Neural cell (in vitro differentiated cells): ENCODE measurements around the gene ZNHIT1. TPM values are rescaled to one million over a fixed set of nuclear protein-coding genes. Genes with fewer than 3 reads are reported as not detected.

Experiments used
- H2AFZ ChIP-seq: fragments of 200-600, 300-800 bp; sonication (generic), shearing (Covaris generic); 2 replicates; pipeline ENCODE4 v1.6.0; 2014; ENCODE audit warnings: low read depth, mild to moderate bottlenecking, antibody characterized with exemption, low read length, moderate library complexity
- H3F3A ChIP-seq: fragments of 200-600 bp; shearing (Covaris generic); 2 replicates; pipeline ENCODE4 v1.6.1; 2016; ENCODE audit warnings: mild to moderate bottlenecking, moderate library complexity, mixed read lengths, antibody characterized with exemption, low read length; ENCODE audit not compliant: insufficient read depth, poor library complexity, severe bottlenecking
- H3K27ac ChIP-seq: fragments of 200-600, 300-800 bp; sonication (generic), shearing (Covaris generic); 2 replicates; pipeline ENCODE4 v1.5.1; 2014; ENCODE audit warnings: mild to moderate bottlenecking, low read length, moderate library complexity
- H3K27me3 ChIP-seq: fragments of 300-800, 200-600 bp; sonication (generic), shearing (Covaris generic); 2 replicates; pipeline ENCODE4 v1.6.0; 2014; ENCODE audit warnings: mild to moderate bottlenecking, low read depth, low read length, moderate library complexity; ENCODE audit not compliant: insufficient read depth
- H3K36me3 ChIP-seq: fragments of 300-800, 200-600 bp; sonication (generic), shearing (Covaris generic); 2 replicates; pipeline ENCODE4 v1.5.1; 2014; ENCODE audit warnings: mild to moderate bottlenecking, antibody characterized with exemption, low read length, moderate library complexity; ENCODE audit not compliant: insufficient read depth
- H3K4me2 ChIP-seq: fragments of 300-800, 200-600 bp; sonication (generic), shearing (Covaris generic); 2 replicates; pipeline ENCODE4 v1.6.0; 2014; ENCODE audit warnings: mild to moderate bottlenecking, low read length
- H3K4me3 ChIP-seq: fragments of 300-800, 200-600 bp; sonication (generic), shearing (Covaris generic); 2 replicates; pipeline ENCODE4 v1.5.1; 2014; ENCODE audit warnings: mild to moderate bottlenecking, low read length, moderate library complexity
- H3K79me2 ChIP-seq: fragments of 200-600 bp; shearing (Covaris generic); replicated peaks from 2 replicates; pipeline ENCODE4 v1.6.0; 2014; ENCODE audit warnings: mild to moderate bottlenecking, low read length, moderate library complexity; ENCODE audit not compliant: insufficient read depth
- H3K9ac ChIP-seq: fragments of 300-800, 200-600 bp; sonication (generic), shearing (Covaris generic); 2 replicates; pipeline ENCODE4 v1.6.1; 2016; ENCODE audit warnings: mild to moderate bottlenecking, low read length, mixed read lengths
- H3K9me2 ChIP-seq: fragments of 200-600 bp; shearing (Covaris generic); 2 replicates; pipeline ENCODE4 v1.6.1; 2016; ENCODE audit warnings: mild to moderate bottlenecking, low read length, mixed read lengths; ENCODE audit not compliant: insufficient read depth
- H3K9me3 ChIP-seq: fragments of 200-600, 300-800 bp; sonication (generic), shearing (Covaris generic); 2 replicates; pipeline ENCODE4 v1.6.1; 2016; ENCODE audit warnings: mild to moderate bottlenecking, mixed run types, low read length, moderate library complexity, mixed read lengths
- H4K20me1 ChIP-seq: fragments of 200-600 bp; shearing (Covaris generic); 2 replicates; pipeline ENCODE4 v1.6.1; 2016; ENCODE audit warnings: mild to moderate bottlenecking, mixed run types; ENCODE audit not compliant: insufficient read depth
- EP300 ChIP-seq: fragments of 450-650 bp; conservative IDR thresholded peaks from 2 replicates; pipeline ENCODE4 v1.6.1; 2014; ENCODE audit warnings: antibody characterized with exemption, mild to moderate bottlenecking, moderate library complexity; ENCODE audit not compliant: poor library complexity, severe bottlenecking
- EZH2 ChIP-seq: fragments of 200-600, 300-800 bp; shearing (Covaris generic), sonication (generic); IDR thresholded peaks from 2 replicates; pipeline ENCODE4 v1.6.1; 2014; ENCODE audit warnings: antibody characterized with exemption, low read length, borderline replicate concordance, mild to moderate bottlenecking; ENCODE audit not compliant: insufficient read depth, poor library complexity, severe bottlenecking
- MXI1 ChIP-seq: fragments of 450-650 bp; conservative IDR thresholded peaks from 2 replicates; pipeline ENCODE4 v1.6.1; 2014; ENCODE audit warnings: antibody characterized with exemption, mild to moderate bottlenecking; ENCODE audit not compliant: poor library complexity, severe bottlenecking
- POLR2AphosphoS5 ChIP-seq: IDR thresholded peaks from 2 replicates; pipeline ENCODE4 v1.6.1; 2012
- RAD21 ChIP-seq: fragments of 450-650 bp; conservative IDR thresholded peaks from 2 replicates; pipeline ENCODE4 v1.6.1; 2014; ENCODE audit warnings: antibody characterized with exemption, mild to moderate bottlenecking, moderate library complexity
- SMC3 ChIP-seq: fragments of 450-650 bp; conservative IDR thresholded peaks from 2 replicates; pipeline ENCODE4 v1.6.1; 2014; ENCODE audit warnings: antibody characterized with exemption, mild to moderate bottlenecking, moderate library complexity; ENCODE audit not compliant: poor library complexity
- TAF1 ChIP-seq: IDR thresholded peaks from 2 replicates; pipeline ENCODE4 v1.6.1; 2012; ENCODE audit warnings: low read depth
- polyA plus RNA-seq: library from polyadenylated mRNA; depleted of rRNA; stranded (reverse); fragments of >200 nt; gene quantifications from 2 replicates; pipeline ENCODE4 v1.2.3, GENCODE V29; 2014
- TF ChIP-seq, protein P1 (sequence below): IDR thresholded peaks from 2 replicates; pipeline ENCODE4 v1.6.1; 2012; ENCODE audit warnings: borderline replicate concordance
- TF ChIP-seq, protein P2 (sequence below): fragments of 450-650 bp; IDR thresholded peaks from 2 replicates; pipeline ENCODE4 v1.5.1; 2014; ENCODE audit warnings: antibody characterized with exemption, mild to moderate bottlenecking, moderate library complexity; ENCODE audit not compliant: poor library complexity, severe bottlenecking

ZNHIT1 gene
- polyA plus RNA-seq, 1 donor from 2014 or later, result 176 TPM

DNA sequence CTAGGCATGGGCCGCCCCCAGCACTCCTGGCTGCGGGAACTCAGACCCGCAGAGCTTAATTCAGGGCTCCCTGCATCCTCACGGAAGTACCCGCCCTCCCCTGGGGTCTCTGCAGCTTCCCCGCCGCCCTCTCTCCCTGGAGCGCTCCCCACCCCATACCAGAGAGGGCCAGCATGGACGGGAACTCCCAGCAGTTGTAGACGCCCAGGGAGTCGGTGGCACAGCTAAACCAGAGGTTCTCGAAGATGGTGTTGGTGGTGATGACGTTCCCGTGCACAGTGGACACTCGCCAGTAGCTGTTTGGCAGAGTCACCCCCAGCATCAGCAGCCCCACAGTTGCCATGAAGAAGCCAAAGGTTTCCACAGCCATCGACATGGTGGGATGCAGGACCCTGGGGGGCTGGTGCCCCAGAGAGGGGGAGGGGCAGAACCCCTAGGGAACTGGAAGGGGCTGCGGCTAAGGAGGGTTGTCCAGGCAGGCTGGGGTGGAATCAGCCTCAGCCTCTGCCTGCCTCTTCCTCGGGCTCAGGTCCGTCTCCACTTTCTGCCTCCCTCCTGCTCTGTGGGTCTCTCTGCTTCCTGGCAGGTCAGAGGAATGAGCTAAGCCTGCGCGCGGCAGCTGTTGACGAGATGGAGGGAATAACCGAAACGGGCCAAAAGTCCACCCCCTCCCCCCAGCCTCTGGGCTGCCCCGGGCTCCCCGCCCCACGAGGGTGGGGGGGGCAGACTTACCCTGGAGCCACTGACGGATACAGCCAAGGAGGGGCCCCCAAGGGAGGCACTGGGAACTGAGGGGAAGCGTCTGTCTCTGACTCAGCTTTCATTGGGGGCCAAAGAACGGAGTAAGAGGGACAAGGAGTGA lies 19.5 kb downstream of the ZNHIT1 start, which contains the start of gene CLDN15:
Gene CLDN15, minus strand, starts transcription at position 597 of the 862 bp plus-strand sequence. Its CDS starts 221 bp downstream, at position 376.
- H2AFZ ChIP-seq, result no peak within 1 kb of the TSS
- H3K27me3 ChIP-seq, result no peaks in the 10 kb centered on the region
- no peak for TF ChIP-seq TAF1
- TF ChIP-seq EP300, result no peak
- TF ChIP-seq, protein P1, sequence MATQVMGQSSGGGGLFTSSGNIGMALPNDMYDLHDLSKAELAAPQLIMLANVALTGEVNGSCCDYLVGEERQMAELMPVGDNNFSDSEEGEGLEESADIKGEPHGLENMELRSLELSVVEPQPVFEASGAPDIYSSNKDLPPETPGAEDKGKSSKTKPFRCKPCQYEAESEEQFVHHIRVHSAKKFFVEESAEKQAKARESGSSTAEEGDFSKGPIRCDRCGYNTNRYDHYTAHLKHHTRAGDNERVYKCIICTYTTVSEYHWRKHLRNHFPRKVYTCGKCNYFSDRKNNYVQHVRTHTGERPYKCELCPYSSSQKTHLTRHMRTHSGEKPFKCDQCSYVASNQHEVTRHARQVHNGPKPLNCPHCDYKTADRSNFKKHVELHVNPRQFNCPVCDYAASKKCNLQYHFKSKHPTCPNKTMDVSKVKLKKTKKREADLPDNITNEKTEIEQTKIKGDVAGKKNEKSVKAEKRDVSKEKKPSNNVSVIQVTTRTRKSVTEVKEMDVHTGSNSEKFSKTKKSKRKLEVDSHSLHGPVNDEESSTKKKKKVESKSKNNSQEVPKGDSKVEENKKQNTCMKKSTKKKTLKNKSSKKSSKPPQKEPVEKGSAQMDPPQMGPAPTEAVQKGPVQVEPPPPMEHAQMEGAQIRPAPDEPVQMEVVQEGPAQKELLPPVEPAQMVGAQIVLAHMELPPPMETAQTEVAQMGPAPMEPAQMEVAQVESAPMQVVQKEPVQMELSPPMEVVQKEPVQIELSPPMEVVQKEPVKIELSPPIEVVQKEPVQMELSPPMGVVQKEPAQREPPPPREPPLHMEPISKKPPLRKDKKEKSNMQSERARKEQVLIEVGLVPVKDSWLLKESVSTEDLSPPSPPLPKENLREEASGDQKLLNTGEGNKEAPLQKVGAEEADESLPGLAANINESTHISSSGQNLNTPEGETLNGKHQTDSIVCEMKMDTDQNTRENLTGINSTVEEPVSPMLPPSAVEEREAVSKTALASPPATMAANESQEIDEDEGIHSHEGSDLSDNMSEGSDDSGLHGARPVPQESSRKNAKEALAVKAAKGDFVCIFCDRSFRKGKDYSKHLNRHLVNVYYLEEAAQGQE, result no peak
- no peak for TF ChIP-seq MXI1
- TF ChIP-seq POLR2AphosphoS5, result no peak
- TF ChIP-seq RAD21, result no peak
- TF ChIP-seq SMC3, result no peak
- no peak within 1 kb of the TSS for H3K4me3 ChIP-seq
- H3K9me2 ChIP-seq, result no peaks in the 10 kb centered on the region
- no peaks in the 10 kb centered on the region for H3K9me3 ChIP-seq
- H3K36me3 ChIP-seq, result no peaks in the 10 kb centered on the region
- H3F3A ChIP-seq, result no peaks in the 10 kb centered on the region
- H3K27ac ChIP-seq, result no peak within 1 kb of the TSS
- no peaks in the 10 kb centered on the region for H4K20me1 ChIP-seq
- no peak within 1 kb of the TSS for H3K9ac ChIP-seq
- no peak within 1 kb of the TSS for H3K4me2 ChIP-seq
- no peaks in the 10 kb centered on the region for H3K79me2 ChIP-seq

GRCh38 chr7:101238226-101239182 lies 20.5 kb downstream of the ZNHIT1 start:
- no peaks in the 10 kb centered on the region for H3K9me3 ChIP-seq
- no peaks in the 10 kb centered on the region for H3K9me2 ChIP-seq
- peaks cover 9% of the 10 kb centered on the region for H3K79me2 ChIP-seq
- H3F3A ChIP-seq, result no peaks in the 10 kb centered on the region
- H3K27ac ChIP-seq, result no peak overlapping the region
- H3K9ac ChIP-seq, result no peak overlapping the region
- no peak overlapping the region for H3K4me3 ChIP-seq
- H3K27me3 ChIP-seq, result no peaks in the 10 kb centered on the region
- no peak for TF ChIP-seq MXI1
- no peak for TF ChIP-seq EZH2
- no peak for TF ChIP-seq TAF1
- no peak for TF ChIP-seq POLR2AphosphoS5
- TF ChIP-seq, protein P2, sequence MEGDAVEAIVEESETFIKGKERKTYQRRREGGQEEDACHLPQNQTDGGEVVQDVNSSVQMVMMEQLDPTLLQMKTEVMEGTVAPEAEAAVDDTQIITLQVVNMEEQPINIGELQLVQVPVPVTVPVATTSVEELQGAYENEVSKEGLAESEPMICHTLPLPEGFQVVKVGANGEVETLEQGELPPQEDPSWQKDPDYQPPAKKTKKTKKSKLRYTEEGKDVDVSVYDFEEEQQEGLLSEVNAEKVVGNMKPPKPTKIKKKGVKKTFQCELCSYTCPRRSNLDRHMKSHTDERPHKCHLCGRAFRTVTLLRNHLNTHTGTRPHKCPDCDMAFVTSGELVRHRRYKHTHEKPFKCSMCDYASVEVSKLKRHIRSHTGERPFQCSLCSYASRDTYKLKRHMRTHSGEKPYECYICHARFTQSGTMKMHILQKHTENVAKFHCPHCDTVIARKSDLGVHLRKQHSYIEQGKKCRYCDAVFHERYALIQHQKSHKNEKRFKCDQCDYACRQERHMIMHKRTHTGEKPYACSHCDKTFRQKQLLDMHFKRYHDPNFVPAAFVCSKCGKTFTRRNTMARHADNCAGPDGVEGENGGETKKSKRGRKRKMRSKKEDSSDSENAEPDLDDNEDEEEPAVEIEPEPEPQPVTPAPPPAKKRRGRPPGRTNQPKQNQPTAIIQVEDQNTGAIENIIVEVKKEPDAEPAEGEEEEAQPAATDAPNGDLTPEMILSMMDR, result no peak
- TF ChIP-seq, protein P1, result no peak
- TF ChIP-seq RAD21, result no peak
- no peak for TF ChIP-seq EP300
- TF ChIP-seq SMC3, result no peak
- H2AFZ ChIP-seq, result no peak overlapping the region
- no peak overlapping the region for H3K4me2 ChIP-seq
- H4K20me1 ChIP-seq, result no peaks in the 10 kb centered on the region
- H3K36me3 ChIP-seq, result no peaks in the 10 kb centered on the region
